GM12875 (cell line): Measurements from ENCODE around the gene SPHK2.
"Not testable (repeated sequence)": the region's sequence is repeated elsewhere in the genome, so short reads cannot be mapped to it uniquely, and the experiment has no call there.

Source experiments
- H3K4me3 ChIP-seq: one replicate; pipeline ENCODE4 v1.5.1; 2011; ENCODE audit warnings: low read depth, low read length, control low read depth
- CTCF ChIP-seq: IDR thresholded peaks from 2 replicates; pipeline ENCODE4 v1.5.1; 2011; ENCODE audit warnings: low read depth, mild to moderate bottlenecking, control low read depth, inconsistent platforms, low read length, moderate library complexity, borderline replicate concordance; ENCODE audit not compliant: insufficient read depth

Gene SPHK2

DNA sequence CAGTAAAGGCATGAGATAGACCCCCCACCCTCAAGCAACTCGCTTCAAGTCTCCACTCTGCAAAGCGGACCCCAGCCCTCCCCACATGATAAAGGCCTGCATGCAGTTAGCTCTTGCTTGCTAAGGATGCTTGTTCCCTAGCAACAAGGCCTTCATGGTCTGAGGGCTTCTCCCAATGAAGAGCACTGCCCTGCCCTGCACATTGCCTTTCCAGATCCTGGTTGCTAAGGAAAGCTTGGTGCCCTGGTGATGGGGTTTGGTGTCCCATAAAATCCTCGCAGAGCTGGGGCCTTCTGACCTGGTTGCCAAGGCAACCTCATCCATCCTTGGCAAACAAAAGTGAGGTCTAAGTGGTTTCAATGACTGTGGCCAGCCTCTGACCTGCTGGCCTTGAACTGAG is 11.9 kb downstream of the SPHK2 start:
- no peak overlapping the region for H3K4me3 ChIP-seq

DNA sequence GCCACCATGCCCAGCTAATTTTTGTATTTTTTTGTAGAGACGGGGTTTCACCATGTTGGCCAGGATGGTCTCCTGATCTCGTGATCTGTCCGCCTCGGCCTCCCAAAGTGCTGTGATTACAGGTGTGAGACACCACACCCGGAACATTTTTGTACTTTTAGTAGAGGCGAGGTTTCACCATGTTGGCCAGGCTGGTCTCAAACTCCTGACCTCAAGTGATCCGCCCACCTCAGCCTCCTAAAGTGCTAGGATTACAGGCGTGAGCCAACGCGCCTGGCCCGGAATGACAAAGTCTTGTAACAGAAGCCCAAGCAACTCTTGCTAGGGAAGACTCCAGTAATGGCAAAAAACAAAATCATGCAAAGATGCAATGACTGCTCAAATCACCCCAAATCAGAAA is 13.0 kb downstream of the SPHK2 start:
- H3K4me3 ChIP-seq: not testable (repeated sequence)

More for the DNA sequence above, 11.9 kb downstream of the SPHK2 start:
- TF ChIP-seq CTCF: no peak

- no peak for TF ChIP-seq CTCF
- no peak overlapping the region for H3K4me3 ChIP-seq
Measured at GRCh38 chr19:48632692-48633147, 13.4 kb downstream of the SPHK2 start.

GRCh38 chr19:48633148-48634035 is 14.1 kb downstream of the SPHK2 start:
- TF ChIP-seq CTCF: no peak

GRCh38 chr19:48634036-48634342 is 14.7 kb downstream of the SPHK2 start:
- H3K4me3 ChIP-seq: peak overlapping the region; percentile 47
- TF ChIP-seq CTCF: no peak

More at GRCh38 chr19:48633148-48634035, 14.1 kb downstream of the SPHK2 start:
- H3K4me3 ChIP-seq: no peak overlapping the region

GRCh38 chr19:48634424-48635262 is 15.3 kb downstream of the SPHK2 start:
- TF ChIP-seq CTCF: no peak
- H3K4me3 ChIP-seq: peak overlapping the region; percentile 47

- no peak for TF ChIP-seq CTCF
Measured at GRCh38 chr19:48635263-48635965, 16.1 kb downstream of the SPHK2 start.

More at GRCh38 chr19:48635263-48635965, 16.1 kb downstream of the SPHK2 start:
- peak overlapping the region; percentile 62 for H3K4me3 ChIP-seq
